ENCODE data around the gene TSTD2.

TSTD2 gene

DNA sequence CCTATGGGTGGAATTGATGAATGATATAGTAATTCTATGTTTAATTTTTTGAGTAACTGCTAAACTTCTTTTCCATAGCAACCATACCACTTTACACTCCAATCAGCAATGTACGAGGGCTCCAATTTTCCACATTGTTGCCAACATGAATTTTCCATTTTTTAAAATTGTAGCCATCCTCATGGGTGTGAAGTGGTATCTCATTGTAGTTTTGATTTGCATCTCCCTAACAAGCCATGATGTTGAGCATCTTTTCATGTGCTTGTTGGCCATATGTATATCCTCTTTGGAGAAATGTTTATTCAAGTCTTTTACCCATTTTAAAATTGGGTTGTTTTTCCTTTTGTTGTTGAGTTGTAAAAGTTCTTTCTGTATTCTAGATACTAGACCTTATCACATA lies 82.8 kb downstream of the TSTD2 start:
- in situ Hi-C loops (cut with HindIII; ENCODE audit: low sequenced_read_pairs) = no loop called here
- DNase-seq (ENCODE audit: low read depth) = no peak
- TF ChIP-seq, protein P1, sequence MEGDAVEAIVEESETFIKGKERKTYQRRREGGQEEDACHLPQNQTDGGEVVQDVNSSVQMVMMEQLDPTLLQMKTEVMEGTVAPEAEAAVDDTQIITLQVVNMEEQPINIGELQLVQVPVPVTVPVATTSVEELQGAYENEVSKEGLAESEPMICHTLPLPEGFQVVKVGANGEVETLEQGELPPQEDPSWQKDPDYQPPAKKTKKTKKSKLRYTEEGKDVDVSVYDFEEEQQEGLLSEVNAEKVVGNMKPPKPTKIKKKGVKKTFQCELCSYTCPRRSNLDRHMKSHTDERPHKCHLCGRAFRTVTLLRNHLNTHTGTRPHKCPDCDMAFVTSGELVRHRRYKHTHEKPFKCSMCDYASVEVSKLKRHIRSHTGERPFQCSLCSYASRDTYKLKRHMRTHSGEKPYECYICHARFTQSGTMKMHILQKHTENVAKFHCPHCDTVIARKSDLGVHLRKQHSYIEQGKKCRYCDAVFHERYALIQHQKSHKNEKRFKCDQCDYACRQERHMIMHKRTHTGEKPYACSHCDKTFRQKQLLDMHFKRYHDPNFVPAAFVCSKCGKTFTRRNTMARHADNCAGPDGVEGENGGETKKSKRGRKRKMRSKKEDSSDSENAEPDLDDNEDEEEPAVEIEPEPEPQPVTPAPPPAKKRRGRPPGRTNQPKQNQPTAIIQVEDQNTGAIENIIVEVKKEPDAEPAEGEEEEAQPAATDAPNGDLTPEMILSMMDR (IDR thresholded peaks at IDR 0.05; ENCODE audit: low read depth, low read length, missing control alignments) = no peak
- H3K4me3 ChIP-seq (ENCODE audit: low read depth, low read length) = no peak overlapping the region

Measured in astrocyte of the cerebellum (primary cell).